HepG2 (cell line): Measurements from ENCODE around the gene ZNF512B. TPM values are rescaled to one million over a fixed set of nuclear protein-coding genes. Genes with fewer than 3 reads are reported as not detected.

Experiments
- ELK4 ChIP-seq: sonication (generic); formaldehyde crosslinking; IDR thresholded peaks from 2 replicates; pipeline ENCODE4 v1.9.0; 2021; ENCODE audit warnings: missing genetic modification reagents, borderline replicate concordance
- NFAT5 ChIP-seq: sonication (generic); formaldehyde crosslinking; IDR thresholded peaks from 2 replicates; pipeline ENCODE4 v1.4.0; 2020; ENCODE audit warnings: missing genetic modification reagents
- ZNF563 ChIP-seq: sonication (generic); formaldehyde crosslinking; IDR thresholded peaks from 2 replicates; pipeline ENCODE4 v1.8.0; 2022; ENCODE audit warnings: mild to moderate bottlenecking, moderate library complexity, missing genetic modification reagents
- ZNF615 ChIP-seq: sonication (generic); formaldehyde crosslinking; IDR thresholded peaks from 2 replicates; pipeline ENCODE4 v1.5.0; 2020; ENCODE audit warnings: mild to moderate bottlenecking, missing genetic modification reagents, borderline replicate concordance
- polyA plus RNA-seq, 8 experiments: library from polyadenylated mRNA; depleted of rRNA in 3 of 8; stranded (reverse) in 7 of 8; unstranded in 1 of 8; fragments of >200 nt; fragmentation: Illumina TruSeq in 4 of 8; extraction: Trizol in 4 of 8; gene quantifications; 2 replicates each; pipeline versions ENCODE4 v1.2.1 to v1.2.3, GENCODE V29; 2011 to 2016; ENCODE audit warnings: low read depth in 4 of 8, missing spikeins in 1 of 8, mixed read lengths in 1 of 8; ENCODE audit not compliant: insufficient read depth in 1 of 8
- total RNA-seq, 5 experiments: library from RNA; depleted of rRNA; stranded (reverse); fragments of >200 nt; fragmentation: Illumina TruSeq; extraction: Trizol; gene quantifications; 2 replicates each; pipeline ENCODE4 v1.2.3, GENCODE V29; 2016; ENCODE audit warnings: low read depth in 1 of 5
- TF ChIP-seq, protein P1 (sequence below): sonication (generic); formaldehyde crosslinking; IDR thresholded peaks from 2 replicates; pipeline ENCODE4 v1.5.0; 2020; ENCODE audit warnings: missing genetic modification reagents
- TF ChIP-seq, protein P2 (sequence below): sonication (generic); formaldehyde crosslinking; IDR thresholded peaks from 2 replicates; pipeline ENCODE4 v1.4.0; 2020; ENCODE audit warnings: mild to moderate bottlenecking, missing genetic modification reagents
- TF ChIP-seq, protein P3 (sequence below): sonication (generic); formaldehyde crosslinking; IDR thresholded peaks from 2 replicates; pipeline ENCODE4 v1.5.1; 2020; ENCODE audit warnings: mild to moderate bottlenecking, missing genetic modification reagents

Gene ZNF512B
- total and polyA plus RNA-seq, 2 of the 13 experiments (the other 11 are each of a cell fraction or from before 2014, with no cell fraction given), result 11.5 to 30.6 TPM

DNA sequence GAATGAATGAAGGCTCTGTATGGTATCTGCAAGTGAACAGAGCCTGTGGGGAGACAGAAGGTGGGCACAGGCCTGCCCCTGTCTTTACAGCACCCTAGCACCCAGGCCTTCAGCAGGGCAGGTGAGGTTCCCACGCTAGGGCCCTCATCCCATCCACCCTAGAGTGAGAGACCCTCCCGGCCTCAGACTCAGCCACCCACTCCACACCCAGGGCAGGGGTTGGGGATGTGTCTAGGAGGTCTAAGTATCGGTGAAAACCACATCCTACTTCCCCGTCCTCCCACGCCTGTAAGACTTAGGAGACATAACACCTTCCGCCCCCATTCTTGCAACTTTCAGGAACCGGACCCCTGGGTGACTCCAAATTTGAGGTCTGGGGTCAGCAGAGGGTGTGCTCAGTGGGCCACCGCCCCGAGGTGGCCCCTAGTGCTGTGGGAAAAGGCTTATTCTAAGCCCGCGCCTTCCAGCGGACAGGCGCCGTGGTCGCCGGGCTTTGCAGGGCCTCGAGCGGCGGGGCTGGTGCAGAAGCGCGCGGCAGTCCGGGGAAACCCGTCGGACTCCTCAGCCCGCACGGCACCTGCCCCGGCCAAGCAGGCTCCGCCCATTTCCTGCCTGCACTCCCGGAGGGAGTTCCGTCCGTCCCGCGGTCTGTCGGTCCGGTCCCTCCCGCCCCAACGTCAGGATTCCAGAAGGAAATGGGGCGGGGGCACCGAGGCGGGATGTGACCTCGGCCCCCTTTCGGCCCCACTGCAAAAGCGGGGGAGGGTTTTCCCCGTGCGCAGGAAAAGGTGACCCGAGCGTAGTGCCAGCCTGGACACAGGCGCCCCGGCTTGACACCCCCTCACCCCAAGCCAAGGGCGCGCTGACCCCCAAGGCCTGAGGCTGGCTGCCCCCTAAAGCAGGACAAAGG is 8.8 kb upstream of the ZNF512B start (continued):
- no peak; the same call in 1 of the 2 replicates for TF ChIP-seq NFAT5
- TF ChIP-seq, protein P1, sequence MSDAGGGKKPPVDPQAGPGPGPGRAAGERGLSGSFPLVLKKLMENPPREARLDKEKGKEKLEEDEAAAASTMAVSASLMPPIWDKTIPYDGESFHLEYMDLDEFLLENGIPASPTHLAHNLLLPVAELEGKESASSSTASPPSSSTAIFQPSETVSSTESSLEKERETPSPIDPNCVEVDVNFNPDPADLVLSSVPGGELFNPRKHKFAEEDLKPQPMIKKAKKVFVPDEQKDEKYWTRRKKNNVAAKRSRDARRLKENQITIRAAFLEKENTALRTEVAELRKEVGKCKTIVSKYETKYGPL, result peak; percentile 63; the same call in 1 of the 2 replicates
- TF ChIP-seq ELK4 (CRISPR knock-in tag), result 0 out of 2 replicates have a peak, but pooled peaks have one; percentile 46
- TF ChIP-seq ZNF615 (CRISPR knock-in tag), result no peak
- peak; percentile 71; the same call in 1 of the 2 replicates for TF ChIP-seq ZNF563
- TF ChIP-seq, protein P2, sequence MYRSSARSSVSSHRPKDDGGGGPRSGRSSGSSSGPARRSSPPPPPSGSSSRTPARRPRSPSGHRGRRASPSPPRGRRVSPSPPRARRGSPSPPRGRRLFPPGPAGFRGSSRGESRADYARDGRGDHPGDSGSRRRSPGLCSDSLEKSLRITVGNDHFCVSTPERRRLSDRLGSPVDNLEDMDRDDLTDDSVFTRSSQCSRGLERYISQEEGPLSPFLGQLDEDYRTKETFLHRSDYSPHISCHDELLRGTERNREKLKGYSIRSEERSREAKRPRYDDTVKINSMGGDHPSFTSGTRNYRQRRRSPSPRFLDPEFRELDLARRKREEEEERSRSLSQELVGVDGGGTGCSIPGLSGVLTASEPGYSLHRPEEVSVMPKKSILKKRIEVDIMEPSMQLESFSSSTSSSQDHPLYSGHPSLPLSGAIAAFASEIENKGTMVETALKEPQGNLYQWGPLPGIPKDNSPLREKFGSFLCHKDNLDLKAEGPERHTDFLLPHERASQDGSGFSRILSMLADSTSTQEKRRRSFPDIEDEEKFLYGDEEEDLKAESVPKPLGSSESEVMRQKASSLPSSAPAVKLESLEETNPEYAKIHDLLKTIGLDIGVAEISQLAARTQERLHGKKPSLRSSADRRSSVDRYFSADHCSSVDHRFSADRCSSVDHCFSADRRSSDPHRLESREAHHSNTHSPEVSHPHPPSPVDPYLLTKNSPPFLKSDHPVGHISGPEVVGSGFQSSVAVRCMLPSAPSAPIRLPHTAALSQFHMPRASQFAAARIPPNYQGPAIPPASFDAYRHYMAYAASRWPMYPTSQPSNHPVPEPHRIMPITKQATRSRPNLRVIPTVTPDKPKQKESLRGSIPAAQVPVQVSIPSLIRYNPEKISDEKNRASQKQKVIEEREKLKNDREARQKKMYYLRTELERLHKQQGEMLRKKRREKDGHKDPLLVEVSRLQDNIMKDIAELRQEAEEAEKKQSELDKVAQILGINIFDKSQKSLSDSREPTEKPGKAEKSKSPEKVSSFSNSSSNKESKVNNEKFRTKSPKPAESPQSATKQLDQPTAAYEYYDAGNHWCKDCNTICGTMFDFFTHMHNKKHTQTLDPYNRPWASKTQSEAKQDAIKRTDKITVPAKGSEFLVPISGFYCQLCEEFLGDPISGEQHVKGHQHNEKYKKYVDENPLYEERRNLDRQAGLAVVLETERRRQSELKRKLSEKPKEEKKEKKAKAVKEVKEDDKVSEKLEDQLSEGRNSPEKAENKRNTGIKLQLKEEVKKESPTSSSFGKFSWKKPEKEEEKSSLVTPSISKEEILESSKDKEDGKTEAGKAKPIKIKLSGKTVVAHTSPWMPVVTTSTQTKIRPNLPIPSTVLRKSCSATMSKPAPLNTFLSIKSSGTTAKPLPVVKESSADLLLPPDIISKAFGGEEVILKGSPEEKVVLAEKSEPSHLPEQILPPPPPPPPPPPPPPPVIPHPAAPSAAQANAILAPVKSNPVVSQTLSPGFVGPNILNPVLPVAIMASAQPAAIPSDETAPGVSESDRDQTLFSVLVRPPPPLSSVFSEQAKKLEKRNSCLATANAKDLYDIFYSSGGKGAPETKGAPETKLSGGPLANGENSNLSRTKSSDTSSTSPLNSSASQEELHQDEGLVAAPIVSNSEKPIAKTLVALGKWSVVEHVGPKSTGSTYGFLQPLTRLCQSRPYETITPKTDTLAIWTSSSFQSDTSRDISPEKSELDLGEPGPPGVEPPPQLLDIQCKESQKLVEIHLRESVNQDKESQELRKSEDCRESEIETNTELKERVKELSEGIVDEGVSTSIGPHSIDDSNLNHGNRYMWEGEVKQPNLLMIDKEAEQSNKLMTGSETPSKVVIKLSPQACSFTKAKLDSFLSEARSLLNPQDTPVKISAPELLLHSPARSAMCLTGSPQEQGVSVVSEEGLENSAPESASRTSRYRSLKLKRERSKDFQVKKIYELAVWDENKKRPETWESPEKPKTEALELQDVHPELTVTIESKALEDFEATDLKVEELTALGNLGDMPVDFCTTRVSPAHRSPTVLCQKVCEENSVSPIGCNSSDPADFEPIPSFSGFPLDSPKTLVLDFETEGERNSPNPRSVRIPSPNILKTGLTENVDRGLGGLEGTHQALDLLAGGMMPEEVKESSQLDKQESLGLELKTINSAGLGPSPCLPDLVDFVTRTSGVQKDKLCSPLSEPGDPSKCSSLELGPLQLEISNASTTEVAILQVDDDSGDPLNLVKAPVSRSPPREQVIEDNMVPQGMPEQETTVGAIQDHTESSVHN (CRISPR knock-in tag), result peak; percentile 72; the same call in 1 of the 2 replicates
- TF ChIP-seq, protein P3, sequence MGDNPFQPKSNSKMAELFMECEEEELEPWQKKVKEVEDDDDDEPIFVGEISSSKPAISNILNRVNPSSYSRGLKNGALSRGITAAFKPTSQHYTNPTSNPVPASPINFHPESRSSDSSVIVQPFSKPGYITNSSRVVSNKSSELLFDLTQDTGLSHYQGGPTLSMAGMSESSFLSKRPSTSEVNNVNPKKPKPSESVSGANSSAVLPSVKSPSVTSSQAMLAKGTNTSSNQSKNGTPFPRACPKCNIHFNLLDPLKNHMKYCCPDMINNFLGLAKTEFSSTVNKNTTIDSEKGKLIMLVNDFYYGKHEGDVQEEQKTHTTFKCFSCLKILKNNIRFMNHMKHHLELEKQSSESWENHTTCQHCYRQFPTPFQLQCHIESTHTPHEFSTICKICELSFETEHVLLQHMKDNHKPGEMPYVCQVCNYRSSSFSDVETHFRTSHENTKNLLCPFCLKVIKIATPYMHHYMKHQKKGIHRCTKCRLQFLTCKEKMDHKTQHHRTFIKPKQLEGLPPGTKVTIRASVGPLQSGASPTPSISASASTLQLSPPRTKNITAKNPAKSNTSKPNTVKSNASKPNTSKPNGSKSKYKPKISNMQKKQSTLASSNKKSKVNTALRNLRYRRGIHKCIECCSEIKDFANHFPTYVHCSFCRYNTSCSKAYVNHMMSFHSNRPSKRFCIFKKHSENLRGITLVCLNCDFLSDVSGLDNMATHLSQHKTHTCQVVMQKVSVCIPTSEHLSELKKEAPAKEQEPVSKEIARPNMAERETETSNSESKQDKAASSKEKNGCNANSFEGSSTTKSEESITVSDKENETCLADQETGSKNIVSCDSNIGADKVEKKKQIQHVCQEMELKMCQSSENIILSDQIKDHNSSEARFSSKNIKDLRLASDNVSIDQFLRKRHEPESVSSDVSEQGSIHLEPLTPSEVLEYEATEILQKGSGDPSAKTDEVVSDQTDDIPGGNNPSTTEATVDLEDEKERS (CRISPR knock-in tag), result peak; percentile 77; the same call in 1 of the 2 replicates
